Epithelial cell of esophagus (primary cell): ENCODE measurements around the gene HMGCS1.

ENCODE experiments used
- DNase-seq: peaks from one replicate; pipeline ENCODE4 v3.0.0; 2010; ENCODE audit warnings: low read depth
- H3K4me3 ChIP-seq: 2 replicates; pipeline ENCODE4 v1.5.1; 2011; ENCODE audit warnings: mild to moderate bottlenecking, low read length, control low read depth
- TF ChIP-seq, protein P1 (sequence below): IDR thresholded peaks from 2 replicates; pipeline ENCODE4 v1.5.1; 2011; ENCODE audit warnings: low read depth, mild to moderate bottlenecking, low read length, control low read depth, inconsistent platforms; ENCODE audit not compliant: insufficient read depth; ENCODE audit errors: missing control alignments

Gene HMGCS1

DNA sequence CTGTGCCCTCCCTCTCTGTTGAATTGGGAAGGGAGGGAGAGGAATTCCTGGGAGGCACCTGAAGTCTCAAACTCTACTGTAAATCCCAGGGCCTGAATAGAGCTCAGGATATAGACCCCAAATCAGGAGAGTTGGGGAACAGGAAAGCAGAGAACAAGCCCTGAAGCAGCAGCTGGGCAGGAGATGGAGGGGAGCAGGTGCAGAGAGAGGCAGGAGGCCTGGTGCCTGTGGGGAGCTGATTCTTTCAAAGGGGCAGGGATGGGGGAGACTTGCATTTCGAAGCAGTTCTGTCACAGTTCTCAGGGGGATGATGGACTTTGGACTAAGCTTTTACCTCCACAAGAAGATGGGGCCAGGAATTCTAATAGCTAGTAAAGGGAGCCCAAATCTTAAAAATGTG lies 71.0 kb downstream of the HMGCS1 start:
- DNase-seq: no peak
- TF ChIP-seq, protein P1, sequence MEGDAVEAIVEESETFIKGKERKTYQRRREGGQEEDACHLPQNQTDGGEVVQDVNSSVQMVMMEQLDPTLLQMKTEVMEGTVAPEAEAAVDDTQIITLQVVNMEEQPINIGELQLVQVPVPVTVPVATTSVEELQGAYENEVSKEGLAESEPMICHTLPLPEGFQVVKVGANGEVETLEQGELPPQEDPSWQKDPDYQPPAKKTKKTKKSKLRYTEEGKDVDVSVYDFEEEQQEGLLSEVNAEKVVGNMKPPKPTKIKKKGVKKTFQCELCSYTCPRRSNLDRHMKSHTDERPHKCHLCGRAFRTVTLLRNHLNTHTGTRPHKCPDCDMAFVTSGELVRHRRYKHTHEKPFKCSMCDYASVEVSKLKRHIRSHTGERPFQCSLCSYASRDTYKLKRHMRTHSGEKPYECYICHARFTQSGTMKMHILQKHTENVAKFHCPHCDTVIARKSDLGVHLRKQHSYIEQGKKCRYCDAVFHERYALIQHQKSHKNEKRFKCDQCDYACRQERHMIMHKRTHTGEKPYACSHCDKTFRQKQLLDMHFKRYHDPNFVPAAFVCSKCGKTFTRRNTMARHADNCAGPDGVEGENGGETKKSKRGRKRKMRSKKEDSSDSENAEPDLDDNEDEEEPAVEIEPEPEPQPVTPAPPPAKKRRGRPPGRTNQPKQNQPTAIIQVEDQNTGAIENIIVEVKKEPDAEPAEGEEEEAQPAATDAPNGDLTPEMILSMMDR: no peak
- no peak overlapping the region for H3K4me3 ChIP-seq
